ENCODE results near the gene VWA5B2. TPM values are rescaled to one million over a fixed set of nuclear protein-coding genes. Genes with fewer than 3 reads are reported as not detected.

Gene VWA5B2
- total RNA-seq, 1 donor from 2014 or later = 23.7 TPM

DNA sequence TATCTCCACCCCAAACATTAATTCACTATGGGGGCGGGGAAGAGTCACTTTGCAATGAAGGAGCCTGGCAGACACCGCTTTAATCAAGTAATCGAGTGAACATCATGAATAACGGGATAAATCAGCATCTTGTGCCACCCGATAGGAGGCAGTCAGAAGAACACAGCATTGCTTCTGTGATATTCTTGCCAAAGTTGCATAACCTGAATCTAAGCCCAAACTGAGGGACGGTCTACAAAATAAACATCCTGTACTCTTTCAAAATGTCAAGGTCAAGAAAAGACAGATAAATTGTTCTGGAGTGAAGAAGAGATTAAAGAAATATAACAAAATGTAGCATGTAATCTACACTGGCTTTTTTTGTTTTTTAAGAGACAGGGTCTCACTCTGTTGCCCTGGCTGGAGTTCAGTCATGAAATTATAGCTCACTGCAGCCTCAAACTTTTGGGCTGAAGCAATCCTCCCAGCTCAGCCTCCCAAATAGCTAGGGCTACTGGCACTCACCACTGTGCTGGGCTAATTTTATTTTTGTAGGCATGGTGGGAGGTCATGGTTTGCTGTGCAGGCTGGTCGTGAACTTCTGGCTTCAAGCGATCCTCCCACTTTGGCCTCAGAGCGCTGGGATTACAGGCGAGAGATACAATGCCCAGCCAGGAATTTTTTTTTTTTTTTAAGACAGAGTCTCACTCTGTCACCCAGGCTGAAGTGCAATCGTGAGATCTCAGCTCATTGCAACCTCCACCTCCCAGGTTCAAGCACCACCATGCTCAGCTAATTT lies 20.1 kb upstream of the VWA5B2 start:
- TF ChIP-seq, protein P1, sequence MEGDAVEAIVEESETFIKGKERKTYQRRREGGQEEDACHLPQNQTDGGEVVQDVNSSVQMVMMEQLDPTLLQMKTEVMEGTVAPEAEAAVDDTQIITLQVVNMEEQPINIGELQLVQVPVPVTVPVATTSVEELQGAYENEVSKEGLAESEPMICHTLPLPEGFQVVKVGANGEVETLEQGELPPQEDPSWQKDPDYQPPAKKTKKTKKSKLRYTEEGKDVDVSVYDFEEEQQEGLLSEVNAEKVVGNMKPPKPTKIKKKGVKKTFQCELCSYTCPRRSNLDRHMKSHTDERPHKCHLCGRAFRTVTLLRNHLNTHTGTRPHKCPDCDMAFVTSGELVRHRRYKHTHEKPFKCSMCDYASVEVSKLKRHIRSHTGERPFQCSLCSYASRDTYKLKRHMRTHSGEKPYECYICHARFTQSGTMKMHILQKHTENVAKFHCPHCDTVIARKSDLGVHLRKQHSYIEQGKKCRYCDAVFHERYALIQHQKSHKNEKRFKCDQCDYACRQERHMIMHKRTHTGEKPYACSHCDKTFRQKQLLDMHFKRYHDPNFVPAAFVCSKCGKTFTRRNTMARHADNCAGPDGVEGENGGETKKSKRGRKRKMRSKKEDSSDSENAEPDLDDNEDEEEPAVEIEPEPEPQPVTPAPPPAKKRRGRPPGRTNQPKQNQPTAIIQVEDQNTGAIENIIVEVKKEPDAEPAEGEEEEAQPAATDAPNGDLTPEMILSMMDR (conservative IDR thresholded peaks at IDR 0.05) = no peak
- Mint-ChIP-seq H3K27me3 (peaks cover 38% of the 10 kb centered on the region), H3K27ac (no peak overlapping the region), H3K9me3 (no peaks in the 10 kb centered on the region), H3K36me3 (no peaks in the 10 kb centered on the region), H3K4me3 (no peak overlapping the region), H3K4me1 (ENCODE audit: unreplicated experiment) (no peaks in the 10 kb centered on the region)
- no peak for DNase-seq (ENCODE audit: extremely low spot score, unreplicated experiment)

DNA sequence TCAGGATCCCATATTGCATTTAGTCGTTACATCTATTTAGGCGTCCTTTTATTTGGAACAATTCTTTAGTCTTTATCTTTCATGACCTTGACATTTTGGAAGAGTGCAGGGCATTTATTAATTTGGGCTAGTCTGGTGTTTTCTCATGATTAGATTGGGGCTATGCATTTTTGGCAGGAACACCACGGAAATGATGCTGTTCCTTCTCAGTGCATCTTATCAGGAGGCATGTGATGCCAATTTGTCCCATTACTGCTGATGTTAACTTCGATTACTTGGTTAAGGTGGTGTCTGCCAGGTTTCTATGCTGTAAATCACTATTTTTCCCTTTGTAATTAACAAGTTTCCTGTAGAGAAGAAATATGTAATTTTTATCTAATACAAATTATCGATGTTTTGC lies 18.1 kb upstream of the VWA5B2 start:
- H3K9me3 Mint-ChIP-seq = no peaks in the 10 kb centered on the region
- H3K27me3 Mint-ChIP-seq = peaks cover 29% of the 10 kb centered on the region
- H3K27ac Mint-ChIP-seq = no peak overlapping the region
- DNase-seq (ENCODE audit: extremely low spot score, unreplicated experiment) = no peak
- no peaks in the 10 kb centered on the region for H3K36me3 Mint-ChIP-seq
- TF ChIP-seq, protein P1 (conservative IDR thresholded peaks at IDR 0.05) = no peak
- H3K4me3 Mint-ChIP-seq = no peak overlapping the region
- no peaks in the 10 kb centered on the region for H3K4me1 Mint-ChIP-seq (ENCODE audit: unreplicated experiment)

DNA sequence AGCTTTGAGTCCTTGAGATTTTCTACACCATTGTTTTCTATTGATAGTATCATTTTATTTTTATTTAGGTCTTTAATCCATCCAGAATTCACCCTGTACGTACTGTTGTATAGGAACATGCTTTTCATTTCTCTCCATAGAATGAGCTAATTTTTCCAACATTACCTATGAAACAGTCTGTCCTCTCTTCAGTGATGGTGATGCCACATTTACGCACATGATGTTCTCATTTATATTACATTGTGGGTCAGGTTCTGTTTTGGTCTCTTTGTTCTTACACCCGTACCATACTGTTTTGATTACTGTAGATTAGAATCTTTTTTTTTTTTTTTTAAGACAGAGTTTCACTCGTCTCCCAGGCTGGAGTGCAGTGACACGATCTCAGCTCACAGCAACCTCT lies 17.7 kb upstream of the VWA5B2 start:
- H3K36me3 Mint-ChIP-seq = no peaks in the 10 kb centered on the region
- peaks cover 25% of the 10 kb centered on the region for H3K27me3 Mint-ChIP-seq
- H3K4me1 Mint-ChIP-seq (ENCODE audit: unreplicated experiment) = no peaks in the 10 kb centered on the region

DNA sequence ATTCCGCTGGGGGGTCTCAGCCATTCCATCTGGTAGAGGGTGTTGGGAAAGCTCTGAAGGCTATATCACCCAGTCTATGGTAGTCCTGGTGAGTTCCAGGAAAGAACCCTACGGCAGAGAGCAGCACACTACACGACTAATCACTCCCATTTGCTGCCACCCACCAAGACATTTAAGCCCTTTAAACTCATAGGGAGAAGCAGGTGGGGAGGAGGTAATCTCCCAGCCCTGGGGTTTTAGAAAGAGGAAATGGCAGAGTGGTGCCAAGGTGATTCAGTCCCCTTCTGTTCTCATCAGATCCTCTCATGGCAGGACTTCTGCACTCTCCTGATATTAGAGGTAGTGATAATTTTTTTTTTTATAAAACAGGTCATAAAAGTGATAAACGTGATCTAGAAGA lies 10.6 kb upstream of the VWA5B2 start:
- Mint-ChIP-seq H3K27ac (no peak overlapping the region), H3K36me3 (no peaks in the 10 kb centered on the region), H3K4me3 (no peak overlapping the region), H3K9me3 (no peaks in the 10 kb centered on the region), H3K4me1 (ENCODE audit: unreplicated experiment) (no peaks in the 10 kb centered on the region), H3K27me3 (peaks cover 24% of the 10 kb centered on the region)
- TF ChIP-seq, protein P1 (conservative IDR thresholded peaks at IDR 0.05) = no peak
- no peak for DNase-seq (ENCODE audit: extremely low spot score, unreplicated experiment)

More for the DNA sequence above, 17.7 kb upstream of the VWA5B2 start:
- TF ChIP-seq, protein P1 (conservative IDR thresholded peaks at IDR 0.05) = no peak
- H3K4me3 Mint-ChIP-seq = no peak overlapping the region
- no peak for DNase-seq (ENCODE audit: extremely low spot score, unreplicated experiment)
- no peaks in the 10 kb centered on the region for H3K9me3 Mint-ChIP-seq
- H3K27ac Mint-ChIP-seq = no peak overlapping the region

DNA sequence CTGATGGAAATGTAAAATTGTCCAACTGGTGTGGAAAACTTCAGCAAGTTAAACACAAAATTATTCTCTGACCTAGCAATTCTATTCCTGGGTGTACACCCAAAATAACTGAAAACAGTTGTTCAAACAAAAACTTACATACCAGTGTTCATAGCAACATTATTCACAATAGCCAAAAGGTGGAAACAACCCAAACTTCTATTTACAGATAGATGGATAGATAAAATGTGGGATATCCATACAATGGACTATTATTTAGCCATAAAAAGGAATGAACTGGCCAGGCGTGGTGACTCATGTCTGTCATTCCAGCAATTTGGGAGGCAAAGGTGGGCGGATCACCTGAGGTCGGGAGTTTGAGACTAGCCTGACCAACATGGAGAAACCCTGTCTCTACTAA lies 6.9 kb upstream of the VWA5B2 start:
- Mint-ChIP-seq H3K4me1 (ENCODE audit: unreplicated experiment) (no peaks in the 10 kb centered on the region), H3K27ac (no peak overlapping the region), H3K27me3 (peaks cover 52% of the 10 kb centered on the region), H3K9me3 (no peaks in the 10 kb centered on the region), H3K36me3 (no peaks in the 10 kb centered on the region), H3K4me3 (no peak overlapping the region)
- no peak for DNase-seq (ENCODE audit: extremely low spot score, unreplicated experiment)
- TF ChIP-seq, protein P1 (conservative IDR thresholded peaks at IDR 0.05) = no peak

All from type B pancreatic cell (in vitro differentiated cells).